Raji (cell line): ENCODE results near the gene ULBP1.

Source experiments
- POLR2A ChIP-seq: IDR thresholded peaks from 2 replicates; pipeline ENCODE4 v1.6.1; 2011; ENCODE audit warnings: low read depth, low read length, control low read depth; ENCODE audit not compliant: insufficient read depth

The ULBP1 gene

DNA sequence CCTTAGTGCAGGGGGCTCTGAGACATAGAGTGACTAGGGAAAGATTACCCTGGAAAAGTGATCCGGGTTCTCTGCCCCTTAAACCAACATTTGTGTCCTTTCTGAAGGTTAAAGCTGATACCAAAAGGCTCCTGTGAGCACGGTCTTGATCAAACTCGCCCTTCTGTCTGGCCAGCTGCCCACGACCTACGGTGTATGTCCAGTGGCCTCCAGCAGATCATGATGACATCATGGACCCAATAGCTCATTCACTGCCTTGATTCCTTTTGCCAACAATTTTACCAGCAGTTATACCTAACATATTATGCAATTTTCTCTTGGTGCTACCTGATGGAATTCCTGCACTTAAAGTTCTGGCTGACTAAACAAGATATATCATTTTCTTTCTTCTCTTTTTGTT, 15.1 kb upstream of the ULBP1 start:
- no peak for TF ChIP-seq POLR2A

DNA sequence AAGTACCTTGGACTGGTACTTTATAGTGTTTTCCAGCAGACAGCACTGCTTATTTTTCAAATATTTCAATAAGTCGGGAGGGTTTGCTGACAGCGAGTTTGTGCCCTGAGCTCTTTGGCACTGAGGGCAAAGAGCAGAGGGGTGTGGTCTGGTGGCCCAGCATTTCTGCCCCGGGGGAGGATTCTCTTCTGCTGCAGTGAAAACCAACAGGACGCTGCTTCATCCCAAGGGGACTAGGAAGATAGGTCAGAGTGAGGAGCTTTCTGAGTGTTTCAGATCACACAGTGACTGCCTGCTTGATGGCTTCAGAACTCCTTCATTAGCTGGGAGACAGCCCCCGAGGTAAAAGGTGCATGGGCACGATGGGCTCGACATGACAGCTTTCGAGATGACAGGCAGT, 13.3 kb upstream of the ULBP1 start:
- no peak for TF ChIP-seq POLR2A

DNA sequence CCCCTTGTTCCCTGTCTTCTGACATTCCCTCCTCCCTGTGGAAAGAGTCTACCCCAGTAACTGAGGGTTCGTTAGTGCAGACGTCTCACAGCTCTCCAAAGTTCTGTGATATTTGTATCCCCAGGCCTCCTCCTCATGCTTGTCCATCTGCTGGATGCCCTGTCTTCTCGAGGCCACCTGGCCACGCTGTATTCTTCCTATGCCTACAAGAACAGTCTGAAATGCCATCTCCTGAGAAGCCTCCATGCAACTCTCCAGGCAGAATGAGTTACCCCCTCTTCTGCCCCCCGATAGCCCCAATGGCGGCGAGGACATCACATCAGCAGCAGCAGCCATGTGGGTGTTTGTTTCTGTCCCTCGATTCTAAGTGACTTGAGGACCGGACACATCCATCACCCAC, 12.6 kb upstream of the ULBP1 start:
- no peak for TF ChIP-seq POLR2A

DNA sequence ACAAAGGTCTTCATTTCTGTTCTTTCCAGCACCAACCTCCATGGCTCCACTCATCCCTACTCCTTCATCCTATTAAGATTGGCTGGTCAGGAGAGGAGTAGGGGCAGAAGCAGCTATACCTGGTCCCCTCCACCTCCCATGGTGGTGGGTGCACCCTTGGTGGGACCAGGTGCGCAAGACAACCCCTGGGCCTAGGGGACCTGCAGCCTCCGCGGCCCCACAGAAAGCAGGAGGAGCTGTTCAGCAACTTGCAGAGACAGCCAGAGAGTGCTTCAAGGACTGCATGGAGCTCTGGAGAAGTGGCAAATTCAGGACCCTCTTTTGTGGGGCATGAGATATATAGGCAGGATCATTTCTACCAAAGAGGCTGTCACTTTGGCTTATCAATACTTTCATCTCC, 12.1 kb upstream of the ULBP1 start:
- no peak for TF ChIP-seq POLR2A

DNA sequence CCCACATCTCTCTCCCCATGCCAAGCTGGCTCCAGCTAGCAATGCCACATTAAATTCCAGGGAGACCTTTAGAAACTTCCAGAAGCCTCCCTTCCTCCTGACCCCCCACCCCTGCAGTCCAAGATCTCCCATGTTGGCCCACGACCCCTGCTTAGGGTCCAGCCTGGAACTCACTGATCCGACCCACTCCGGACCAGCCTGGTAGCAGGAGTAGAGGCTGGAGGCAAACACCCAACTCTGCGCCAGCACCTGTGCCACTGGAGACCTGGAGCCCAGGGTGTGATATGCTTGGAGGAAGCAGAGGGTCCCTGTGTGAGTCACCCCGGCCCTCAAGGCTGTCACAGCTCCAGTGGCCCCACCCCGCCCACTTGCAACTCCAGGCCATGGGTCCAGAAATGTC, 3.3 kb upstream of the ULBP1 start:
- no peak for TF ChIP-seq POLR2A

DNA sequence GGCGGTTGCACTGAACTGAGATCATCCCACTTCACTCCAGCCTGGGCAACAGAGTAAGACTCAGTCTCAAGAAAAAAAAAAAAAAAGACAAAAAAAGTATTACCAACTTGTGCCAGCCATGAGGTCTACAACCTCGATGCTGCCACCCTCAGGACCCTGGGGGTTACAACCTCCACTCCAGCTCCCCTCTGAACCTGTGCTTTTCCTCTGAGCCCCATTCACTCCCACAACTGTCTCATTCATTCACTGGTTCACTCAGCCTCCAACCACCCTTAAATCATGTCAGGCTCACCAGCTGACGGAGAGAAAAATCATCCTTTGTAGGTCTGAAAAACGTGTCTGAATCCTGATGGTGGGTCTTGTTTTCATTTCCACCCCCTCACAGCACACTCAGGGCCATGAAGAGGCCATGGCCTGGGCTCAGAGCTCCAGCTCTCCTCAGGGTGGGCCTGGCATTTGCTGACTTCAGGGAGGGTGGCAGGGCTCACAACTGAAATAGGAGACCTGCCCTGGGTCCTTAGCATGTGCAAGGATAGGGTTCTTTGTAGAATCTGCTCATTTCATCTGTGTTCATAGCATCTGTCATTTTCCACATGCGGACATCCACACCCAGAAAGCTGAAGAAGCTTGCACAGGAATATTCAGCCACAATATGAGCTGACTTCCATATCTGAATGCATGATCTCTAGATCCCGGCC, 1.9 kb upstream of the ULBP1 start:
- no peak for TF ChIP-seq POLR2A

DNA sequence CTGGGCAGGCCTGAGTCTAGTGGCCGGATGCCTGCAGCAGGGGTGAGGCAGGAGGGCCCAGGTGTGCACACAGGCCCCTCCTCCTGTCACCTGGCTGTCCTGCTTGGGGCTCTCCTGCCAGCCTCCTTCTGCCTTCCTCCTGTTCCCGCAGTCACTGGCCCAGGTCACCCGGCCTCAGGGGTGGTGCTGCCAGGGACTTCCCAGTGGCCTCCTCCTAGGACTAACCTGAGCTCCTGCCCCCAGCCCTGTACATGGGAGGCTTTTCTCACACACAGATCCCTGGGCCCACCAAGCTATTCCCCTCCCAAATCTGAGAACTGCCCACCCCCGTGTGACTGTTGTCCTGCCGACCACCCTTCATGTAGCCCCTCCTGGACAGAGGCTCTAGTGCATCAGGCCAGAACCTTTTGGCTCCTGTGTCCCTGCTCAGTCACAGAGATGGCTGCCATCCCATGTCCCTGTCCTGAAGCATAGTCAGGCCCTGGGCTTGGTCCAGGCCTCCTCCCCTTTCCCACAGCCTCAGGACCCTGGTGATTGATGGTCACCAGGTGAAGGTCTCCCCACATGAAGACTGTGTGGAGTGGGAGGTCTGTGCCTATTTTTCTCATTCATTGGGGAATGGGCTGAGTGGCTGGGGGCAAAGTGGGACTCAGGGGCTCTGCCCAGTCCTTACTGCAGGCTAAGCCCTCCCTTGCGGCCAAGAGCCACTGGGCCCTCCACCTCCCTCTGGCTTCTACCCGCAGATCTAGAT, 1.1 kb upstream of the ULBP1 start:
- TF ChIP-seq POLR2A = no peak

DNA sequence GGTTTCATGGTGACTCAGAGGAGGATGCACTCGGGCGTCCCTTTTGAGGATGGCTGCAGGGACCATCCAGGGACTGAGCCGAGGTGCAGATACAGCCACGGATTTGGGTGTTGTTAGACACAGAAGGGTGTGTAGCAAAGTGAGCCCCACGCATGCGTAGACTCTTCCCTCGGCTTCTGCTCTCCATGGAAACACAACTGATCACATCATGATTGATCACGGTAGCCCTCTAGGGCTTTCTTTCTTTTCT, 606 bp upstream of the ULBP1 start:
- TF ChIP-seq POLR2A = no peak

DNA sequence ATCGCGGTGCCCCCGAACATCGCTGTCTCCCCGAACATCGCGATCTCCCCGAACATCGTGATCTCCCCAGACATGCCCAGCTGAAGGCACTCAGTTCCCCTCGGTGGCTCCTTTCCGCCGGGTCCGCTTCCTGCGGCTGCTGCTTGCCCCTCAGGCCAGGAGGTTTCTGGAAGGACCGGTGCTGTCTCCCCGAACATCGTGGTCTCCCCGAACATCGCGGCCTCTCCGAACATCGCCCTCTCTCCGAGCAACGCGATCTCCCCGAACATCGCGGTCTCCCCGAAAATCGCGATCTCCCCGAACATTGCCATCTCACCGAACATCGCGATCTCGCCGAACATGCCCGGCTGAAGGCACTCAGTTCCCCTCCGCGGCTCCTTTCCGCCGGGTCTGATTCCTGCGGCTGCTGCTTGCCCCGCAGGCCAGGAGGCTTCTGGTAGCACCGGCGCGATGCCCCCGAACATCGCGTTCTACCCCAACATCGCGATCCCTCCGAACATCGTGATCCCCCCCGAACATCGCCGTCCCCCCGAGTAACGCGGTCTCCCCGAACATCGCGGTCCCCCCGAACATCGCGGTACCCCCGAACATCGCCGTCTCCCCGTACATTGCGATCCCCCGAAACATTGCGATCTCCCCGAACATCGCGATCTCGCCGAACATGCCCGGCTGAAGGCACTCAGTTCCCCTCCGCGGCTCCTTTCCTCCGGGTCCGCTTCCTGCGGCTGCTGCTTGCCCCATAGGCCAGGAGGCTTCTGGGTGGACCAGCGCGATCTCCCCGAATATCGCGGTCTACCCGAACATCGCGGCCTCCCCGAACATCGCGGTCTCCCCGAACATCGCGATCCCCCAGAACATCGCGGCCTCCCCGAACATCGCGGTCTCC, 808 bp downstream of the ULBP1 start:
- no peak for TF ChIP-seq POLR2A

DNA sequence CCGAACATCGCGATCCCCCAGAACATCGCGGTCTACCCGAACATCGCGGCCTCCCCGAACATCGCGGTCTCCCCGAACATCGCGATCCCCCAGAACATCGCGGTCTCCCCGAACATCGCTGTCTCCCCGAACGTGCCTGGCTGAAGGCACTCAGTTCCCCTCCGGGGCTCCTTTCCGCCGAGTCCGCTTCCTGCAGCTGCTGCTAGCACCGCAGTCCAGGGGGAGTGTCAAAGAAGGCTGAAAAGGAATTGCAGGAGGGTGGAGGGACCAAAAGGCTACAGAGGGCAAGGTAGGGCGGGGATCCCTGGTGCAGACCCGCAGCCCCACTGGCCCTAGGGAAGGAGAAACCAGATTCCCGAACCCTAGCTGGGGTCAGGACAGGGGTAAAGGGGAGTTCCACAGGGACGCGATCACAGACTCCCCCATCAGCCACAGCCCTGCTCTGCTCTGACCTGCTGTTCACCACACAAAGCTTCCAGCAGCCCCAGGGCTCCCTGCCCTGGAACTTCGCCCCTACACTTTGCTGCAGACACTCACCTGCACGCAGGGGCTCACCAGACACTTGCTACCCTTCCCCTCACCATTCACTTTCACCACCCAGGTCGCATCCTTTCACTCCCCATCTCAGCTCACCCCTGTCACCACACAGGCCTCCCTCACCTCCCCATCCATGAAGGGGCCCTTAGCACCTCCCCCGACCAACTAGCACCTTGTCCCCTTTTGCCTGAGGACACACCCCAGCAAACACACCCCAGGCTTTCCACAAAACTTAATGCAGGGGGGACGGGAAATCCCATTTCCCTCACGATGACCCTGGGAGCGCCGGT, 1.7 kb downstream of the ULBP1 start:
- TF ChIP-seq POLR2A = no peak

DNA sequence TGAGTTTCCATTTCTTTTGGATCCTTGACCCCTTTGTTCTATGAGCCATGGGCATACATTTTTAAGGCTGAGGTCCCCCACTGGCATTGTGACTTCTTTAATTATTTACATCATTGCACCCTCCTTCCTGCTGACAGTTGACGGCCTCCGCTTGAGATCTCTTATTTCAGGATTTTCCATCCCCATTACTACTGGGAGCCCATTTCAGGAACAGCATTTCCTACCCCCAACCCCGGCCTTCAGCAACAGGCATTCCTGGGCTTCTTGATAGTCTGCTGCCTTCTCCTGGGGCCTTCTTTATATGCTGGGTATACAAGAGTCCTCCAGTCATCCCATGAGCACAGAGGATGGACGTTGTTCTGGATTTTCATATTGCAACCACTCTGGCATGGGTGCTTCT, 3.8 kb downstream of the ULBP1 start:
- no peak for TF ChIP-seq POLR2A

DNA sequence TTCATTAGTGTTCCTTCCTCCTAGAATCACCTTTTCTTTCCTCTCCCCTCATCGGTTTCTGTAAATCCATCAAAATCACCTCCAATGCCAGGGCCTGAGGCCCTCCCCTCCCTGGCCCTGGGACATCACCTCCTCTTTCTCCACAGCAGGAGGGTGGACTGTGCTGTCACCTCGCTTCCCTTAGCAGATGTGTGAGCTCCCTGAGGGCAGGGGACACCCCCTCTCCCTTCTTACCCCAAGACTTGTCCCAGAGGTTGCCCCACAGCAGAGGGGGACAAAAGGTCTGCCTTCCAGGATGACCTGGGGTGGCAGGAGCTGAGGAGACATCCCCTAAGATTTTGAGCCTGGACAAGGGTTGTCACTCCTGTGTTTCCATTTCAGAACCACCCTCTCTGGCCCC, 5.9 kb downstream of the ULBP1 start:
- TF ChIP-seq POLR2A = no peak

DNA sequence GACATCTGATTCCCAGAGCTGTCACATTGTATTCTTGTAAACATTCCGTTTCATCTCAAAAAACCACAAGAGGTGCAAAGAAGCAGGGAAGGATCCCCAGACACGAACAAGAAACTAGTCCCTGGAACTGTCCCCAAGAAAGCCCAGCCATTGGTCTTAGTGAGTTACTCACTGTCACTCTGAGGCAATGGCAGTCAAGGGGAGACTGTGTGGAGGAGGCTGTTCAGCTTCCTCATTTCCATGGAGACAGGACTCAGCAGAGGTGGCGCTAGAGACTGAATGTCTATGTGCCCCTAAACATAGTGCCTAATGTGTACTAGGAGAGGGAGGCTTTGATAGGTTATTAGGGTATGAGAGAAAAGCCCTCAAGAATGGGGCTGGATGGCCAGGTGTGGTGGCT, 11.1 kb downstream of the ULBP1 start:
- no peak for TF ChIP-seq POLR2A

DNA sequence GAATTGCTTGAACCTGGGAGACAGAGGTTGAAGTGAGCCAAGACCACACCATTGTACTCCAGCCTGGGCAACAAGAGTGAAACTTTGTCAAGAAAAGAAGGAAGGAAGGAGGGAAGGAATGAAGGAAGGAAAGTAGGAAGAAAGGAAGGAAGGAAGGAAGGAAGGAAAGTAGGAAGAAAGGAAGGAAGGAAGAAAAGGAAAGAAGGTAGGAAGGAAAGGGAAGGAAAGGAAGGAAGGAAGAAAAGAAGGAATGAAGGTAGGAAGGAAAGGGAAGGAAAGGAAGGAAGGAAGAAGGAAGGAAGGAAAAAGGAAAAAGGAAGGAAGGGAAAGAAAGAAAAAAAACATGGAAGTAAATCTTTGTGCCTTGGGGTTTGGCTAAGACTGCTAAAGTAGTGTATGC, 11.7 kb downstream of the ULBP1 start:
- no peak for TF ChIP-seq POLR2A

DNA sequence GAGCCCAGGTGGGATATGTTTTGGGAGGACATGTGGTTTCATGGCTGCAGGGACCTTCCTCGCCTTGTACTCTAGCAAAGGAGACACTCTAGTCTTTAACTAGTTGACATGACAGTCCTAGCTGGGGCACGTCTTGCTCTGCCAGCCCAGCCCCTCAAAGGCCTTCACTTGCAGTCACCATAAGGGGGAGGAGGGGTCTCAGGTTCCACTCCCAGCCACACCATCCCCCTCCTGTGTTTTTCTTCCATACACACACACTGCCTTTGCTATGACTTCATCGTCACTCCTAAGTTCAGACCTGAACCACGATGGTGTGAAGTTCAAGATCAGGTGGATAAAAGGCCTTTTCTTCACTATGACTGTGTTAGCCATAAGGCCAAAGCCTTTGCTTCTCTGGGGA, 13.5 kb downstream of the ULBP1 start:
- TF ChIP-seq POLR2A = no peak
